GM19043 (cell line): ENCODE data around the gene TMBIM6.
"Not testable (repeated sequence)": the region's sequence is repeated elsewhere in the genome, so short reads cannot be mapped to it uniquely, and the experiment has no call there.

Experiments used
- ATAC-seq: cut with Tn5 transposase; IDR thresholded peaks from one replicate; pipeline ENCODE4 v1.9.1; 2021; ENCODE audit warnings: low read depth; ENCODE audit not compliant: unreplicated experiment

The TMBIM6 gene, protein sequence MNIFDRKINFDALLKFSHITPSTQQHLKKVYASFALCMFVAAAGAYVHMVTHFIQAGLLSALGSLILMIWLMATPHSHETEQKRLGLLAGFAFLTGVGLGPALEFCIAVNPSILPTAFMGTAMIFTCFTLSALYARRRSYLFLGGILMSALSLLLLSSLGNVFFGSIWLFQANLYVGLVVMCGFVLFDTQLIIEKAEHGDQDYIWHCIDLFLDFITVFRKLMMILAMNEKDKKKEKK

DNA sequence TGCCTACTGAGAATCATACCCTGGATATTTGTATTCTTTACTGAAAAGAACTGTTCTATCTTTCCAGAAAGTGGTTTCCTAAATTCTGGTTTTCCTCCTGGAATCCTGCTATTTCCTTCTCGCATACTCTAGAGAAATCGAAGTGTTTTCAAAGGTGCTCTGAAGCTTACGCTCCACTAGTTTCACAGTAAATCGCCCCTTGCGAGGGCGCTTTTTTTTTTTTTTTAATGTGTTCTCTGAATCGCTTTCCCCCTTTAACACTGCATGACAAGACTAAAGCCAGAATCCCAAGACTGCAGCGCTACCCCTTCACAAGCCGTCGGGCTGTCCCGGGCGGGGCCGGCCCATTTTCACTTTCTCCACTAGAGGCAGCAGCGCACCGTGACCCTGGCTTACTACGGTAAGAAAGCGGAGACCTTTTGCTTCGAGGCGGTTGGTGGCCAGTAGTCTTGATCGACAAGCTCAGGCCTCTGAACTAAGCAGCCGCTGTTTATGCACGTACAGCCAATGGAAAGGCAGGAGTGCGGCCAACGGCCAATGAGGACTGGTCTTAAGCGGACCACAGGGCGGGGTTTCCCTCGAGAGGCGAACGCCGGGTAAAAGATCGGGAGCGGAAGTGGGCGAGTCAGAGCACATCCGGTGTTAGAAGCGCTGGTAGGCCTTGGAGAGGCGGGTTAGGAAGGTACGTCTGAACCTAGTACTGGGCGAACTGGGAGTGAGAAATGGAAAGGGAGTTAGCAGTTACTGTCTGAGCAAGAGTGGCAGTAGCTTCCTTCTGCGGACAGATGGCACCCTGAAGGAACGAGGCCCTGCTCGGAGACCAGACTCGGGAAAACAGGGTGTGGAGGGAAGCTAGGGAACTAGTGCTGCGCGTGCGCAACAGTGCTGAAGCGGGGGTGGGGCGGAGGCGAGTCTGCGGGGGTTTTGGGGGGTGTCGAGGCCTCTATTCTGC is at the start of gene TMBIM6:
Gene TMBIM6, plus strand, starts transcription at position 628 of the 952 bp plus-strand sequence. CDS start 10,937 bp downstream, outside the sequence.
- ATAC-seq = peak; percentile 93

DNA sequence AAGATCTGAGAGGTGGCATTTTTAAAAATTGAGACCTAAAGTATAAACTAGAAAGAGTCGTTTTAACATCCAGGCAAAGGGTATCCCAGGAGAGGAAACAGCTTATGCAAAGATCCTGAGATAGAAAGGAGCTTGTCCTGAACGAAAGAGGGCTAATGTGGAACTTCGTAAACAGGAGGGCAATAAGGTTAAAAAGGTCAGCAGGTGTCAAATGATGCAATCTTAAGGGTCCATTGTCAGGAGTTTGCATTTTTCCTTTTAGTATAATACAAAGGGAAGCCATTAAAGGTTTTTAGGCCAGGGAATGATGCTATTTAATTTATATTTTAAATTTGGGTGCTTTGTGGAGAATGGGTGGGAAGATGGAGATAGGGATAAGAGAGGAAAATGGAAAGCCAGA is 48.5 kb upstream of the TMBIM6 start:
- ATAC-seq = no peak

DNA sequence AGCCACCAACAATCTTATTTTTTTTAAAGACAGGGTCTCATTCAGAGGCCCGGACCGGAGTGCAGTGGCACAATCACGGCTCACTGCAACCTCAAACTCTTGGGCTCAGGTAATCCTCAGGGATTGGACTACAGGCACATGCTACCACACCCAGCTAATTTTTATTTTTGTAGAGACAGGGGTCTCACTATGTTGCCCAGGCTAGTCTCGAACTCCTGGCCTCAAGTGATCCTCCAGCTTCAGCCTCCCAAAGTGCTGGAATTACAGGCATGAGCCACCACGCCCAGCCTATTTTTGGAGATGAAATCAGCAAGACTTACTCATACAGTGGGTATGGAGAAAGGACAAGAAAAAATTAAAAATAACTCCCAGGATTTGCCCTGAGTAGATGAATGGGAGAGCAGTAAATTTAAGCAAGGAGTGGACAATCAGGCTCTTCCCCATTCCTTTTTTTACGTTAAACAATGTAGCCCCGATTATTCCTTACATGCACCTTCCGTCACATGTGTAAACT is 47.4 kb upstream of the TMBIM6 start:
- no peak for ATAC-seq

DNA sequence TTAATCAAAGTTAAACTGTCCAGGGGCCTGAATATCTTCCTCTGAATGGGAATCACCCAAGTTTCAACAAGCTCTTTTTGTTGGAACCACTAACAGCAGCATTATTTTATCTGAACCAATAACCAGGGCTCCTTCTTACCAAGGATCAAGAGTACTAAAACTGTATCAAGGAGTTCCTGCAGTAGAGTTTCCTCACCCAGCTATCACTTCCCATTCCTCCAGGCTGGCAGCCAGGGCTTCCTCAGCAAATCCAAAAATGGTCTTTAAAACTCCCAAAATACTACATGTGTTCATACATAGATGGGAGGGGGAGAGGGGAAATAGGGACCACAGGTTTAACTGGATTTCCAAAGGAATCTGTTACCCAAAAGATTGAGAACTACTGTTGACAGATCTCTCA is 44.6 kb upstream of the TMBIM6 start:
- no peak for ATAC-seq

DNA sequence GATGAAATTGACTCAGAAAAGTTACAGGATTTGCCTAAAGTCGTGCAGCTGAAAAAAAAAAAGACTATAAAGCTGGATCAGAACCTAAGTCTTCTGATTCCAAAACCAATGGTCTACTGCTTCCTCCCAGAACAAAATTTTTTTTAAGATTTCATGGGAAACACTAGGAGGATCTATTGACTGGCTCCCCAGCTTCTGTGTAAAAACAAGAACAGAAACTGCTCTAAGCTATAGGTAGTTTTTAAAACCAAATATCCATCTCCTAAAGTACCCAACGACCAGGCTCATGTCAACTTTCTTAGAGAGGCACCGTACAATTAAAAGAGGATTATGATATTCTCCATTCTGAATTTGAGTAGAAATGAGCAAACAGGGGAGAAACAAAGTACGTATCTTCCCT is 43.5 kb upstream of the TMBIM6 start:
- ATAC-seq = no peak

DNA sequence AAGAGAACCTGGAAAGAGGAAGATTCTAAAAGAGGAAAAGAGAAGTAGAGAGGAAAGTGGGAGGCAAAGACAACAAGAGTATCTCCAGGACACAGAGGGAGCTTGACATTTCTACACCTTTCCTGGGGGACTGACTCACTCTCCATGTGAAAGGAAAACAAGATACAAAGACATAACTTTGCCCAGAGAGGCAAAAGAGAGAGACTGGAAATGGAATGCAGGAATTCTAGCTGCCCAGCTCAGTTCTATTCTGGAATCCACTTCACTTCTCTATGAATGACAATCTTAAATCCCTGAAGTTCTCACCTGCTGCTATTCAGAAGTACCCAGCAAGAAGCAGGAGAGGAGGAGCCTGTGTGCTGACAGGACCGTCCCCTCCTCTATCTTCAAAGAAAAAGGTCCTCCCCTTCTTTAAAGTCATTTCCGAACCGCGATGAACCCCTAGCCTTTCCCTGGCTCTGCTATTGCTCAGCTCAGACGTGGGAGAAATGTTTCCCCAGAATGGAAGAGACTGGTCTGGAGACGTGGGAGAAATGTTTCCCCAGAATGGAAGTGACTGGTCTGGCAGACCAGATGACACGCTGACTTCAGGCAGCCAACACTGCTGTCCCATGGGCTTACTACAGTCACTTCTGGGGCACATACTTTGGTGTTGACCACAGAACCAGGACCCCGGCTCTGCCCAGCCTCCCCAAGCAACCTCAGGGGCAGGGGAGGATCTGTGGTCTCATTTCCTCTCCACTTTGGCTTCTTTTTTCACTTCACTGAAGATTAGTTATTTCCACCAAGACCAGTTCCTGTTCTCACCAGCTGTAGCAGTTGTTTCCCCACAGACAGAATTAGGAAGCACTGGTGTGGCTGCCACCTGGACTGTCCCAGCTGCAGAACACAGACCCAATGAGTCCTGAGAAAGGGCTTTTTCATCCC is 42.5 kb upstream of the TMBIM6 start:
- peak; percentile 80 for ATAC-seq

DNA sequence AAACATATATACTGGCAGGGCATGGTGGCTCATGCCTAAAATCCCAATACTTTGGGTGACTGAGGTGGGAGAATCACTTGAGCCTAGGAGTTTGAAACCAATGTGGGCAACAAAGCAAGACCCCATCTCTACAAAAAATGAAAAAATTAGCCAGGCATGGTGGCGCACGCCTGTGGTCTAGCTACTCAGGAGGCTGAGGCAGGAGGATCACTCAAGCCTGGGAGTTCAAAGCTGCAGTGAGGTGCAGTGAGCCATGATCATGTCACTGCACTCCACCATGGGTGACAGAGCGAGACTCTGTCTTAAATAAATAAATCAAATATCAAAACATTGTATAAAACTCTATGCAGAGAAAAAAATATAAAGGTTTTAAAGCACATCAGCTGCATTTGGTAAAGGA is 39.3 kb upstream of the TMBIM6 start:
- ATAC-seq = no peak

DNA sequence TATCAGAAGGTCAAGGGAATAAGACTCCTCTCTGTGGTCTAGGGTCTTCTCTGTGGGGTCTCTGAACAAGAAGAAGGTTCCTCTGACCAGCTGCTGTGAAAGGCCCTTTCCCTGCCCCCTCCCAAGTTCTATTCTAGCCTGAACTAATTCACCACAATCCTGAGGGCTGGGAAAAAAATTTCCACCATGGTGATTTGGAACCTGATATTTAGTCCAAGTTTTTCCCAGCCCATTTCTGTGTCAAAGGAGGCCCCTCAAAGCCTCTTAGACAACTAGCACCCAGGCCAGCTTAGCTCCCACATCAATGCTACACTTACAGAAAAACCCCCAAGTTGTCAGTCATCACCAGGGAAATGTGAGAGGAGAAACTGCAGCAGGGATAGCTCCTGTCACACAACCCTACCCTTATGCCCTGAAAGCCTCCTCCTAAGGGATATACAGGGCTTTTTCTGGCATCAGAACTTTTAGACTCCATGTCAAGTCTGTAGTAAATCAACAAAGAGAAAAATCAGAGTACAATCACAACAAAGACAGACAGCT is 38.6 kb upstream of the TMBIM6 start:
- no peak for ATAC-seq

DNA sequence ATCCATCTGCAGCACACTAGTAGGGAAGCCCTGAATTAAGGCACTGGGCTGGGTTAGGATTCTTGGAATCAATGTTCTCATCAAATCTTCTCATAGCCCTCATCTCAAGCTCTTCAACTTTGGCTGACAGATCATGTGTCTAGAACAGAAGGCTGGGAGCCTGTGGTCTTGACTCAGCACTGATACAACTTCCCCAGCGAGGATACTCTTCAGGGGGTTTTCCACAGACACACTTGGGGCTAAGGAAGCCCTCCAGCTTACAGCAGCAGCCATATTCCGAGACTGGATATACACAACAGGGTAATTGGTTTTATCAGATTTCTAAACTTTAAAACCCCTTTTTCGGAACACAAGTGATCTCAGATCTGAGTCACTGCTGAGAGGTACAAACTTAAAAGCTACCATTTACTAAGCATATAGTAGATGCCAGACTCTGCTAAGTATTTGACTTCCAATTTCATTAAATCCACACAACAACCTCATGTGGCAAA is 37.7 kb upstream of the TMBIM6 start:
- no peak for ATAC-seq

DNA sequence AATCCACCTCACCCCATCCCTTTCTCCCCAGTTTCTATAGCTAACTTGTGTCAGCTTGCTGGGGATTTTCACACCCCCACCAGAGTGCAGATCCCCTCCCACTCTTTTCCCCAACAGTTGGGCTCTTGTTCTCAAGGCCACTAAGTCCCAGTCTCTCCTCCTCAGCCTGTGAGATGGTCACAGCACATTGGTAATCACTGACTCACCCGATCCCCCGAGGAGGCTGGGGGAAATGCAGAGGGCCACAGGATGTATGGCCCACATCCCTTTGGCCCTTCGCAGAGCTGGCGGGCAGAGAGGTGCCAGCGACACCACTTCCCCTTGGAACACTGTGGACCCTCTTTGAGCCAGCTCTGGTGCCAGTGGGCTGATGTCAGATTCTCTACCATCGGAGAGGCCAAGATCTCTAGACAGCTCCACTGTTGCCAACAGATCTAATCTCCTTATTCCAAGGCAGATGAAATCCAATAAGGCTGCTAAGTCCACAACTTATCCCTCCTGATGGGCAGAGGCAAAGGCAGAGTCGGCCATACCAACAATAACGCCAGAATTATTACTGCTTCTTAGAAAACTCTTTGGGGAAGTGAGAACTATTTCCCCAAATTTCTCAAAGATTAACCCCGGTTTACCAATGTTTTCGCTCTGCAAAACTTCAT is 35.8 kb upstream of the TMBIM6 start:
- no peak for ATAC-seq

DNA sequence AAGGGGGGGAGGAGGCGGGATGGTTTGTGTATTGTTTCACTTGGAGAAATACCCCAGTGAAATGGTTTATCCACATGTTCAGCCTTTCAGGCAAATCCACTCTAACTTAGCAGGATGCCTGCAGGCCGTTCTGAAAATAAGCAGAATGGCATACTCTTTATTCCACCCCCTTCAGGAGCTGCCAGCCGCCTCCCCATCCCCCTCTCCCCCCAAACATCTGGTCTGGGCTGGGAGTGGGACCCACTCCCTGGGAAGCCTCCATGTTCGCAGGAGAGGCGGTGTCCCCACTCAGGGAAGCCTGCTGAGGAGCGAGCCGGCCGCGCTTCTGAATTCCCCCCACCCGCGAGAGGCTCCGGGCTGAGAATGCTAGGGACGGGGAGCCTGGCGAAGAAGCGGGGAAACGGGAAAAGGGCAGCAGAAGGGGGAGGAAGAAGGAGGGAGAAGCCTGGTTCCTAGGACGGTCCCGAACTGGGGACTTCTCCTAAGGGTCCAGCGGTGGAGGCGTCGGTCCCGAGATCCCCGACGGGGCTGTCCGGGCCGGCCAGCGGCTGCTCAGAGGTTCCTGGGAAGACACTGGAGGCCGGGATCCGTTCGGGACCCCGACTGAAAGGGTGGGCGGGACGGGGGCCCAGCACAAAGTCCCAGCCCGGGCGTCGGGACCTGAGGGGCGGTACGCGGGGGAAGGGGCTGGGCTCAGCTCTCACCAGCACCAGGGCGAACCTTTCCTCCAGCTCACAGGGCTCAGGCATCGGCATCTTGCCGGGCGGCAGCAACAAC is 34.8 kb upstream of the TMBIM6 start:
- peak; percentile 4 for ATAC-seq

DNA sequence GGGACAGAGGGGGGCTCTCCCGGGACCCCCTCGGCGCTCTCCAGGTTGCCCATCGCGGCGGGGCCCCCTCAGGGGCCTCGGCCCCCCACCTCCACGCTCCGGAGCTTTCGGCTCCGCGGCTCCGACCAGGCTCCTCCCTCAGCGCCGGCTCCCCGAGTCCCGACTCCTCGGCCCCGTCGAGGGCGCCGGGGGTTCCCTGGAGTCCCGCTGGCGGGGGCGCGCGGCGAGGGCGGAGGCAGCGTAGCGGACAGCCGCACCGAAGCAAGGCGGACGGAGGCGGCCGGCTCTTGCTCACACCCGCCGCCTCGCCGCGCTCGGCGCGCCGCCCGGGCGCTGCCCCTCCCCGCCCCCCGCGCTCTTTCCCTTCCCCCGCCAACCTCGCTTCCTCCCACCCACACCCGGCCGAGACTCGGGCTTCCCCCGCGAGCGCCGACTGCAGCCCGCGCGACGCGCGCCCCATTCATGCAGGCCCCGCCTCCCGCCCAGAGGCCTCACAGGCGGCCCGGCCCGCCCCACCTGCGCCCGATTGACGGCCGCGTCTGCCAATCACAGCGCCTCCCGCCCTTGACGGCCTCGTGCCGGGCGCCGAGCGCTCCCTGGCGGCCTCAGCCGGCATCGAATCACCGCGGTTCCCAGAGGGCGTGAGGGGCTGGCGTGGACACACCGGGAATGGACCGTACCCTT is 34.1 kb upstream of the TMBIM6 start, which contains the start of gene FMNL3:
Gene FMNL3, minus strand, starts transcription at position 278 of the 684 bp plus-strand sequence. Its CDS starts 225 bp downstream, at position 53.
- ATAC-seq = peak; percentile 76

DNA sequence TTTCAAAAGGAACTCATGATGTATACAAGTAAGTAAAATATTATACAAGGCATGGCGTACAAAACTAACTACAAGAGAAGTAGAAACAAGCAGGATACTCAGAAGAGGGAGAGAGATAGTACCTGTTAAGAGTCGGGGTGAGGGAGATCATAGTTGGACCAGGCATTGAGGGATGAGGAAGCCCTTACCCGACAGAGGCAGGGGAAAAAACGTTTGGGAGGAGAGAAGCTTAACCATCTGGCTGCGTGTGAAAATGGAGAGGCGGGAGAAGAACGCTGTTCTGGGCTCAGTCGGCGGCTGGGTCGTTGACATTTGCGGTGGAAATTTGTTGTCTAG is 33.6 kb upstream of the TMBIM6 start:
- ATAC-seq = no peak

DNA sequence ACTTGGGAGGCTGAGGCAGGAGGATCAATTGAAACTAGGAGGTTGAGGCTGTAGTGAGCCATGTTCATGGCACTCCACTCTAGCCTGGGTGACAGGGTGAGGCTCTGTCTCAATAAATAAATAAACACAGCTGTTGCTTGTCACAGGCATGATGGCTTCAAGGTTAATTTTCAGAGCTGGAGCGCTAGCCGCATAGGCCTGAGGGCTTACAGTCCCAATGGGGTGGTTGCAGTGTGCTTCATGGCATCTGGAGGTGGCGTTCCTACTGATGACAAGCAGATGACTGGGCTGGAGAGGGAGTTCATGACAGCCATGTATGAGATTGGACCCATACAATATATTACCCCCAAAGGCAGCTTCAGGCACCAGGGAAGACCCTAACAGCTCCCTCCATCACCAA is 32.5 kb upstream of the TMBIM6 start:
- no peak for ATAC-seq

DNA sequence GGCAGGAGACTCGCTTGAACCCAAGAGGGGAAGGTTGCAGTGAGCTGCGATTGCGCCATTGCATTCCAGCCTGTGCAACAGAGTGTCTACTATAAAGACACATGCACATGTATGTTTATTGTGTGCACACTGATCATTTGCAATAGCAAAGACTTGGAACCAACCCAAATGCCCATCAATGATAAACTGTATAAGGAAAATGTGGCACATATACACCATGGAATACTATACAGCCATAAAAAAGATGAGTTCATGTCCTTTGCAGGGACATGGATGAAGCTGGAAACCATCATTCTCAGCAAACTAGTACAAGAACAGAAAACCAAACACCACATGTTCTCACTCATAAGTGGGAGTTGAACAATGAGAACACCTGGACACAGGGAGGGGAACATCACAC is 27.4 kb upstream of the TMBIM6 start:
- not testable (repeated sequence) for ATAC-seq

DNA sequence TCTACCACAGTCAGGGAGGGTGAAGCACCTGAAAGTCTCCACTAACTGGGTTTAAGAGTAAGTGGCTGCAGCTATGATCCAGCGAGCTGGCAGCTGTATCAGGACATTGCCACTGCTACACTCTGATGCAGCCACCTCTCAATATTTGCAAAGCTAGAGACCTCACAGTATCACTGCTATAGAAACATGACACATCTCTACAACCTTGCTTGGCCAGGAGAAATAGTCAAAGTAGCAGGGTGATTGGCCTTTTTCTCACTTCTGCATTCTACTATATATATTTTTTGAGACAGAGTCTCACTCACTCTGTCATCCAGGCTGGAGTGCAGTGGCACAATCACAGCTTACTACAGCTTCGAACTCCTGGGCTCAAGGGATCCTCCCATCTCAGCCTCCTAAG is 24.8 kb upstream of the TMBIM6 start:
- no peak for ATAC-seq

DNA sequence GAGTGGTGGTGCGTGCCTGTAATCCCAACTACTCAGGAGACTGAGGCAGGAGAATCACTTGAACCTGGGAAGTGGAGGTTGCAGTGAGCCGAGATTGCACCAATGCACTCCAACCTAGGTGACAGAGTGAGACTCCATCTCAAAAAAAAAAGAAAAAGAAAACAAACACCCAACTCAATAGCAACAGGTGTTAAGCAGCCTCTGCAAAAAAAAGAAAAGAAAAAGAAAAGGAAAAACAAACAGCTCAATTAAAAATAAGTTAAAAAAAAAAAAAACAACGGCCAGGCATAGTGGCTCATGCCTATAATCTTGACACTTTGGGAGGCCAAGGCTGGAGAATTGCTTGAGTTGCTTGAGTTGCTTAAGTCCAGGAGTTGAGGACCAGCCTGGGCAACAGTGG is 23.6 kb upstream of the TMBIM6 start:
- not testable (repeated sequence) for ATAC-seq

DNA sequence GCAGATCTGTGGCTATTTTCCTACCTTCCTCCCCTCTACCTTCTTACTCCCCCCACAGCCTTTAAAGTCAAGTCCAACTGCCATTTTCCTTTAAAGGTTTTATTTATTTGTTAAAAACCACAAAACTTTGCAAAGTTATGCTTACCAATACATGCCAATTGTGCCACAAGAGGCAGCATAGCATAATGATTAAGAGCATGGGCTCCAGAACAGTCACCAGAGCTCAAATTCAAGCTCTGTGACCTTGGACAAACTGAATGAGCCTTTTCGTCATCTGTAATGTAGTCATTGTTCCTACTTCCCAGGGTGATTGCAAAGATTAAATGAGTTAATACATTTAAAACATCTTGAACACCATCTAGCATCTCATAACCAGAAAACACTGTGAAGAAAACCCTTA is 21.1 kb upstream of the TMBIM6 start:
- ATAC-seq = no peak
